ENCODE results near the gene MAD1L1. TPM values are rescaled to one million over a fixed set of nuclear protein-coding genes. Genes with fewer than 3 reads are reported as not detected.

Gene MAD1L1
- total RNA-seq, 1 experiment from 2014 or later = 43.8 TPM

GRCh38 chr7:1981878-1982230 is 250.9 kb downstream of the MAD1L1 start:
- Mint-ChIP-seq H3K9me3 (peaks cover 13% of the 10 kb centered on the region), H3K36me3 (peaks cover 16% of the 10 kb centered on the region), H3K4me1 (peaks cover 4% of the 10 kb centered on the region; the same call in 1 of the 2 replicates), H3K27me3 (ENCODE audit: low read depth) (no peaks in the 10 kb centered on the region), H3K27ac (no peak overlapping the region), H3K4me3 (no peak overlapping the region)
- DNase-seq (ENCODE audit: low spot score) (no peak), ATAC-seq (no peak)
- ChIA-PET POLR2A (no interaction called here), CTCF (no interaction called here)
- TF ChIP-seq HMGA2 (CRISPR knock-in tag; IDR thresholded peaks at IDR 0.05) = no peak
- TF ChIP-seq NFATC4 (CRISPR knock-in tag; IDR thresholded peaks at IDR 0.05) = no peak
- no peak for TF ChIP-seq AFF4 (CRISPR knock-in tag; IDR thresholded peaks at IDR 0.05; ENCODE audit: borderline replicate concordance)
- no peak for TF ChIP-seq TEAD1 (CRISPR knock-in tag; IDR thresholded peaks at IDR 0.05)
- TF ChIP-seq ELF4 (CRISPR knock-in tag; IDR thresholded peaks at IDR 0.05; ENCODE audit: low read depth) = no peak
- no peak for TF ChIP-seq CBFB (CRISPR knock-in tag; IDR thresholded peaks at IDR 0.05; ENCODE audit: low read depth)
- TF ChIP-seq ZNF671 (CRISPR knock-in tag; IDR thresholded peaks at IDR 0.05) = no peak
- no peak for TF ChIP-seq ZNF232 (CRISPR knock-in tag; IDR thresholded peaks at IDR 0.05)
- no peak for TF ChIP-seq SP1 (CRISPR knock-in tag; conservative IDR thresholded peaks at IDR 0.05)
- no peak for TF ChIP-seq ZNF396 (CRISPR knock-in tag; IDR thresholded peaks at IDR 0.05; ENCODE audit: borderline replicate concordance)
- no peak for TF ChIP-seq ZMAT4 (CRISPR knock-in tag; IDR thresholded peaks at IDR 0.05)
- TF ChIP-seq ATF2 (CRISPR knock-in tag; IDR thresholded peaks at IDR 0.05; ENCODE audit: borderline replicate concordance, low read depth) = no peak
- no peak for TF ChIP-seq ZNF281 (CRISPR knock-in tag; IDR thresholded peaks at IDR 0.05)
- TF ChIP-seq FOXK1 (CRISPR knock-in tag; IDR thresholded peaks at IDR 0.05) = no peak
- no peak for TF ChIP-seq MYBL2 (CRISPR knock-in tag; IDR thresholded peaks at IDR 0.05)
- no peak for TF ChIP-seq CTCF (IDR thresholded peaks at IDR 0.05)
- no peak for TF ChIP-seq ZNF317 (CRISPR knock-in tag; IDR thresholded peaks at IDR 0.05; ENCODE audit: borderline replicate concordance, low read depth)
- no peak for TF ChIP-seq ZNF219 (CRISPR knock-in tag; IDR thresholded peaks at IDR 0.05; ENCODE audit: borderline replicate concordance)
- TF ChIP-seq OVOL2 (CRISPR knock-in tag; IDR thresholded peaks at IDR 0.05; ENCODE audit: borderline replicate concordance) = no peak
